ENCODE results near the gene SBF2. TPM values are rescaled to one million over a fixed set of nuclear protein-coding genes. Genes with fewer than 3 reads are reported as not detected.

Gene SBF2
- total RNA-seq, 1 donor from 2014 or later, result 30.7 TPM

GRCh38 chr11:10326012-10326964 lies 32.3 kb upstream of the SBF2 start:
- H3K27me3 Mint-ChIP-seq (ENCODE audit: unreplicated experiment), result no peaks in the 10 kb centered on the region
- DNase-seq, result no peak
- no peaks in the 10 kb centered on the region for H3K9me3 Mint-ChIP-seq (ENCODE audit: unreplicated experiment)
- TF ChIP-seq CTCF (IDR thresholded peaks at IDR 0.05; ENCODE audit: partially characterized antibody, unreplicated experiment), result no peak
- H3K36me3 Mint-ChIP-seq (ENCODE audit: unreplicated experiment), result no peaks in the 10 kb centered on the region
- H3K27ac Mint-ChIP-seq (ENCODE audit: unreplicated experiment), result no peak overlapping the region
- no peak overlapping the region for H3K4me3 Mint-ChIP-seq (ENCODE audit: unreplicated experiment)
- no peaks in the 10 kb centered on the region for H3K4me1 Mint-ChIP-seq (ENCODE audit: low read depth, unreplicated experiment)

- H3K4me1 Mint-ChIP-seq (ENCODE audit: low read depth, unreplicated experiment), result no peaks in the 10 kb centered on the region
- no peak for DNase-seq
- TF ChIP-seq CTCF (IDR thresholded peaks at IDR 0.05; ENCODE audit: partially characterized antibody, unreplicated experiment), result no peak
- no peak overlapping the region for H3K27ac Mint-ChIP-seq (ENCODE audit: unreplicated experiment)
- no peak overlapping the region for H3K4me3 Mint-ChIP-seq (ENCODE audit: unreplicated experiment)
- H3K27me3 Mint-ChIP-seq (ENCODE audit: unreplicated experiment), result no peaks in the 10 kb centered on the region
- H3K9me3 Mint-ChIP-seq (ENCODE audit: unreplicated experiment), result no peaks in the 10 kb centered on the region
- H3K36me3 Mint-ChIP-seq (ENCODE audit: unreplicated experiment), result no peaks in the 10 kb centered on the region
These were observed 31.4 kb upstream of the SBF2 start for GRCh38 chr11:10325277-10326011.

- Mint-ChIP-seq H3K36me3 (ENCODE audit: unreplicated experiment) (no peaks in the 10 kb centered on the region), H3K9me3 (ENCODE audit: unreplicated experiment) (no peaks in the 10 kb centered on the region), H3K4me1 (ENCODE audit: low read depth, unreplicated experiment) (no peaks in the 10 kb centered on the region), H3K27ac (ENCODE audit: unreplicated experiment) (no peak overlapping the region), H3K27me3 (ENCODE audit: unreplicated experiment) (no peaks in the 10 kb centered on the region), H3K4me3 (ENCODE audit: unreplicated experiment) (no peak overlapping the region)
- DNase-seq, result no peak
- no peak for TF ChIP-seq CTCF (IDR thresholded peaks at IDR 0.05; ENCODE audit: partially characterized antibody, unreplicated experiment)
These were observed 30.5 kb upstream of the SBF2 start for GRCh38 chr11:10324474-10324873.

GRCh38 chr11:10323793-10324170 lies 29.8 kb upstream of the SBF2 start:
- H3K4me3 Mint-ChIP-seq (ENCODE audit: unreplicated experiment), result no peak overlapping the region
- DNase-seq, result no peak
- no peaks in the 10 kb centered on the region for H3K27me3 Mint-ChIP-seq (ENCODE audit: unreplicated experiment)
- no peak overlapping the region for H3K27ac Mint-ChIP-seq (ENCODE audit: unreplicated experiment)
- H3K9me3 Mint-ChIP-seq (ENCODE audit: unreplicated experiment), result no peaks in the 10 kb centered on the region
- no peaks in the 10 kb centered on the region for H3K4me1 Mint-ChIP-seq (ENCODE audit: low read depth, unreplicated experiment)
- H3K36me3 Mint-ChIP-seq (ENCODE audit: unreplicated experiment), result no peaks in the 10 kb centered on the region
- TF ChIP-seq CTCF (IDR thresholded peaks at IDR 0.05; ENCODE audit: partially characterized antibody, unreplicated experiment), result no peak

Measured in glutamatergic neuron (in vitro differentiated cells).